CD1c-positive myeloid dendritic cell (primary cell): ENCODE data around the gene CARD10.

Experiments used
- DNase-seq: peaks from one replicate; pipeline ENCODE4 v3.0.0-alpha.2; 2016; ENCODE audit errors: extremely low spot score

Gene CARD10

DNA sequence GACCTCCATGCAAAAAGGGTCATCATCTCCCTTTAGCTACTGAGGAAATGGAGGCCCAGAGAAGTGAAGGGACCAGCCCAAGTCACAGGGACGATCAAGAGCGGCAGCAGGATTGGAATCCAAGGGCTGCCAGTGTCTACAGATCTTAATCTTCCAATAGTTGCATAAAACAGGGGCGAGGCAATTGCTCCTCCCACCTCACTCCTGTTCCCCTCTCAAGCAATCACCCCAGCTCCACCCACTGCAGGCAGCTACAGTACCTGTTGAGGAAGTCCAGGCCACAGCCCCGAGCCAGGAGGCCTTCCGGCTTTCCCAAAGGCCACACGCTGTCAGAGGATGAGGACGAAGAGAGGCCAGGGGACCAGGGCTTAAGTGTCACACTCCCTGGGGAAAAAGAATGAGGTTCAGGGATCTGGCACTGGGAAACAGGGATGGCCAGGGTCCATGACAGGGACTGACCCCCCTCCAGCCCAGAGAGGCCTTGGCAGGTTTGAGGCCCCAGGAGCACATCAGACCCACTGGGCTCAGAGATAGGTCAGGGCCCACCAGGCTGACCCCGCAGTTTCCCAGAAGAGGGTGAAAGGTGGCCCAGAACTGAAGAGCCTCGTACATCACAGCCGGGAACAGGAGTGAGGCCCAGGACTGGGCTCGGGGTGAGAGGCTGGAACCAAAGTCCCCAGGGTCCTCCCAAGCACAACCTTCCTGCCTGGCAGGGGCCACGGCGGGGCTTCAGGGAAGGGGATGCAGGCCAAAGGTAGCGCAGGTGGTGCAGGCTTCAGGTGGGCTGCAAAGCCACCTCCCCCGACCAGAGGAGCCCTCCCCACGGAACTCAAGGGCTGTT lies 16.7 kb downstream of the CARD10 start:
- no peak for DNase-seq

DNA sequence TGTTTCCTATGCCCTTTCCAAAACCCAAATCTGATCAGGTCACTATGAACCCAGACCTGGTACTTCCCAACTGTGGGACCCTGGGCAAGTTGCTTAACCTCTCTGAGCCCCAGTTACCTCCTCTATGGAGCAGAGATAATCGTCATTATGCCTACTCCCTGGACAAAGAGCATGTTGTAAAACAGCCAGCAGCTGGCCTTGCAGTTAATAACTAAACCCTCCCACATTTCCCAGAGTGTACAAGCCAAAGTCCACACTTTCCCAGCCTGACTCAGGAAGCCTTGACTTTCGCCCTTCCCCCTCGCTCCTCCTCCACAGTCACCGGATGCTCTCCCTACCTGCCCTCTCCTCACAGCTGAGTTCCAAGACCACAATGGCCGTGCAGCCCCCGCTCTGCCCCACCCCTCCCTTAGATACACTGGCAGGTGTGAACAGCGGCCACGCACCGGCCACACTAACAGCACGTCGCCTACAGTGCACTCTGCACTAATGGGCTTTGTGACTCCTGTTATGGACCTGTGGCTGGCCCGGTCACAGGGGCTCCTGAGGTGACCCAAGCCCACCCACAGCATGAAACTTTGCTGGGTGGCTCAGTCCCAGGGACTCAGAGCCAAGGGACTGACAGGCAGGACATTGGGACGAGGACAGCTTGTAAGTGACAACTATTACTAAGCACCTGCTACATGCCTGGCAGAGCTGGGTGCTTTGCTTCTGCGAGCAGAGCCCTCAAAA lies 17.4 kb downstream of the CARD10 start:
- DNase-seq, result no peak

GRCh38 chr22:37500745-37501609 lies 18.2 kb downstream of the CARD10 start:
- DNase-seq, result no peak

DNA sequence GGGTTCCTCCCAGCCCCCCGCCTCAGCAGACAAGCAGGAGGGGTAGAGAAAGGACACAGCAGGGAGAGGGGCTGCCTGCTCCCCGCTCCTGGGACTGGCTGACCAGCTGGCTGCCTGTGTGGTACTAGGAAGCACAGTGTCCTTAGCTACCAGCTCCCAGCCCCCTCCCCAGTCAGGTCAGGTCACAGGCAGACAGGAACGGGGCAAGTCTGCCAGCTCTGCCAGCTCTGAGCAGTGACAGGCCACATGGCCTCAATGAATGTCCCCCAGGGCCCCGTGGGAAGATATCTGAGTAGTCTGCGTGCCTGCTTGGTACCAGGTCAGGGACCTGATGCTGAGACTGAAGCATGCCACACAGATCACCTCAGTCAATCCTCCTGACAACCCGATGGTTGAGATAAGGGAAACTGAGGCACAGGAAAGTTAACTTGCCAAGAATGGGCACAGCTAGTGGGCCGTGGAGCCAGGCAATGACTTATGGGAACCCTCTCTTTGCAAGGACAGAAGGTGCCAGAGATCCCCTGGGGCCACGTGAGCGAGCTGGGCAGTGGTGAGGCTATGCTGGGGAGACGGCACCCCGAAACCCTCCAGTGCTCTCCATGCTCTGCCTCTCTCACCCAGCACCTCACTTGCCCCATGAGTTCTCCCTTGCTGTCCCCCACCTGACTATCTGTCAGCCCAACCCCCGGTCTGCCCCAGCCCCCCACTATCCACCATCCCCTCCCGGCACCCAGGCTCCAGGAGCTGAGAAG lies 19.2 kb downstream of the CARD10 start:
- DNase-seq, result no peak

DNA sequence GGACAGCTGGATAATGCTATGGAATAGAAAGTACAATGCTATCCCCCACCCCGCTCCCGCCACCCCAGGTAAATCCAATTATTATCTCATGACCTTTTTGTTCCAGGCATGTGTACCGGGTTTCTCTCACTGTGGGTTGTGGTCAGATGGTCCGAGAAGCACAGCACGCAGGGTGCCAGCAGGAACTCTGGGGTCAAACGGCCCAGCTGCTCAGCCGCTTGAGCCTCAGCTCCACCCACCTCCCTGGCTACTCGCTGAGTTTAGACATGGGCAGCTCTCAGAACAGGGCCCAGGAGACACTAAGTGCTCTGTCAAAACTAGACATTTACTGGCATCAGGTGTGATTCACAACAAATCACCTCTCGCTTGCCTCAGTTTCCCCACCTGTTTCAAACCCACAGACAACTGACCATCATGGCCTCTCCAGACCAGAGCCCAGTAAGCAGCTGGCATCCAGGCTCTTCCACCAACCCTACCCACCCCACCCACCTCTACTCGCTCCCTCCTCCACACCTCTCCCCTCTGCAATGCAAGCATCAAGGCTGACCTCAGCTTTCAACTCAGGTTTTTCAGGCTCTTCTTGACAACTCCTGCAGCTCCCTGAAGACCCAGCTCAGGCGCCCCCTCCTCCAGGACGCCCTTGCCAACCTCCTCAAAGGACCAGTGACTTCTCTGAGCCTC lies 20.0 kb downstream of the CARD10 start:
- no peak for DNase-seq

- peak; percentile 62 for DNase-seq
These were observed 20.8 kb downstream of the CARD10 start for GRCh38 chr22:37498289-37498909.

GRCh38 chr22:37497062-37497599 lies 22.1 kb downstream of the CARD10 start:
- DNase-seq, result no peak

DNA sequence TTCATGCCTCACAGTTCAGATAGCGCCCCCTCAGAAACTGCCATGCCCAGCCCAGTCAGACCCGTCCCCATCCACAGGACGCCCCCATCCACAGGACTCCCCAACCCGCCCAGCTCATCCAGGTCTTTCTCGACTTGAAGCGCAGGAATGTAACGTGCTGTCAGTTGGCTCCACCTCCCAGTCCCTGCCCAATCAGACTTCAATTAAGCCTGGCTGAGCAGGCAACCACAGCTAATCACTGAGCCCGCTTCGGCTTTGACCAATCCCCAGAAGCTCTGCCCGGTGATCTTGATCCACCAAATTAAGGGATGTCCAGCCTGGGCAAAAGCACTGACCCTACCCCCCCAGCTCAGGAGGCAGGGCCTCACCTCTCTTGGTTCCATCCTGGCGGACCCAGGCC lies 22.6 kb downstream of the CARD10 start:
- DNase-seq, result no peak

DNA sequence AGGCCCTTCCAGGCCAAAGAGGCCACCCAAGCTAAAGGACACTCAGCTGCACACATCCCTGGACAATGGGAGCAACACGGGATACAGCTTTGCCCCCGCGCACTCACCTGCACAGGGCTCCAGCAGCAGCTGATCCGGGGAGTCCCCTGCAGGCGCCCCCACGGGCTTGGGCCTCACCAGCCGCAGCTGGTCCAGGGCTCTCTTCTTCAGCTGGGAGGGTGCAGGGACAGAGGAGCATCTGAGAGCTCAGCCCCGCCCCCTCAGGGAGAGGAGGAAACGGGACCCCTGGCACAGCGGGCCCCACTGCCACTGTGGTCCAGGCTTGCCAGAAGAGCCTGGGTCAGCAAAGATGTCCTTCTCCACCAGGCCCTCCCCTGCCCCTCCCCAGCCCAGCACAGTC lies 25.2 kb downstream of the CARD10 start:
- no peak for DNase-seq

GRCh38 chr22:37492428-37493344 lies 26.5 kb downstream of the CARD10 start:
- DNase-seq, result peak; percentile 92

DNA sequence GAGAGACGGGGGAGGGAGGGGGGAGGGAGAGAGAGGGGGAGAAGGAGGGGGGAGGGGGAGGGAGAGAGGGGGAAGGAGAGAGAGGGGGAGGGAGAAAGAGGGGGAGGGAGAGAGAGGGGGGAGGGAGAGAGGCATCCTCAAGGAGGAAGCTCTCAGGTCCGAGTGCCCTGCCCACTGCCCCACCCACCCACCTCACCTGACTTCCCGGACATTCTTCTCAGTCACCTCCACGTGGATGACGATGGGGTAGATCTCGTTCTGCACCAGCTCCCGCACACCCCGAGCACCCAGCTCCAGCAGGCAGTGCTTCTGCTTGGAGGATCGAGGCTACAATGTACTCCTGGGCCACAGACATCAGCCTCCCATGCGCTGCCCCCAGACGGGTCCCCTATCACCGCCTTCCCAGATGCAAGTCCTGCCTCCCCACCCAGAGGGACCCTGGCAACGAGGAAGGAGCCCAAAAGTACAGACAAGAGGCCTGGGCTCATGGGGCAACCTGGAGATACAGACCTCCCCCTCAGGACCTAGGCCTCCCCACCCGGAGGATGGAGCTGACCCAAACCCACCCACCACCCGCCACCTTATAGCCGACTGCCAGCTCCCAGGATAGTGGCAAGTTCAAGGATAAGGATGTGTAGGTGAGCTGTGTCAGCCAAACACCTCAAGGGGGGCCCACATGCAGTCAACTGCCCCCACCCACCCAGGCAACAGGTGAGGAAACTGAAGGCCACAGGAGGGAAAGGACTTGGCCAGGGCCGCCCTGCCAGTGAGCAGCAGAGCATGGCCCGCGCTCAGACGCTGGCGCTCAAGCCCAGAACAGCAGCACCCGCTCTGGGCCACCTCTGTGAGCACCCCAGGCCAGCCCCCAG lies 27.4 kb downstream of the CARD10 start:
- no peak for DNase-seq

- no peak for DNase-seq
These were observed 28.1 kb downstream of the CARD10 start for GRCh38 chr22:37491106-37491505.

DNA sequence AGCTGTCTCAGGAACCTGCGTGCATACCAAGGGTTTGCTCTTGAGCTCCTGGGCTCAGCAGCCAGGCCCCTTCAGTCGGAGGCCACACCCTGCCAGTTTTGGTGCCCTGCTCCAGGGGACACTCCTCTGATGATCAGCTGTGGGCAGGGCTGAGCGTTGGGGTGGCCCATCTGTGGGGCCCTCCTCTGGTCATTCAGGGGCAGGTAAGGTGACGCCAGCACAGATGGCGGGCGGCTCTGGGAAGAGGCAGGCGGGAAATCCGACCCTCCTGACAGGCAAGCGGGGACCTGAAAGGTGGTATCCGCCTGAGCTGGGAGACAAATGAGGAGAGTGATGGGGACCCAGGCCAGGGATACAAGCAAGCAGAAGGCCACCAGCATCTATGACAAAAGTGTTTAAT lies 29.2 kb downstream of the CARD10 start:
- DNase-seq, result no peak

- DNase-seq, result no peak
These were observed 30.7 kb downstream of the CARD10 start for GRCh38 chr22:37488337-37489135.

DNA sequence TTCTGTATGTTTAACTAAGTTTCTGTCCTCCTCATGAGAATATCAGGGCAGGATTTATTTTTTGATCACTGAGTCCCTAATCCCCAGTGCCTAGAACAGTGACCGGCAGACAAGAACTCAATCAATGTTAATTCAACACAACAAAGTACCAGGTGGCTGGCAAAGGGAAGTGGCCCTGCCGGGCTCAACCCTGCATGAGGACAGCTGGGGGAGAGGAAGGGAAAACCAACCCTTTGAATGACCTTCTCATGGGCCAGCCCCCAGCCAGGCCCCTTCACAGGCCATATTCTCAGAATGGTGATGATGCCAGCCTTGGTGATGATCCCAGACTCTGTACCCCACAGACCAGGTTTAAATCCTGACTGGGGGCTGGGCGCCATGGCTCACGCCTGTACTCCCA lies 31.6 kb downstream of the CARD10 start:
- DNase-seq, result peak; percentile 33

DNA sequence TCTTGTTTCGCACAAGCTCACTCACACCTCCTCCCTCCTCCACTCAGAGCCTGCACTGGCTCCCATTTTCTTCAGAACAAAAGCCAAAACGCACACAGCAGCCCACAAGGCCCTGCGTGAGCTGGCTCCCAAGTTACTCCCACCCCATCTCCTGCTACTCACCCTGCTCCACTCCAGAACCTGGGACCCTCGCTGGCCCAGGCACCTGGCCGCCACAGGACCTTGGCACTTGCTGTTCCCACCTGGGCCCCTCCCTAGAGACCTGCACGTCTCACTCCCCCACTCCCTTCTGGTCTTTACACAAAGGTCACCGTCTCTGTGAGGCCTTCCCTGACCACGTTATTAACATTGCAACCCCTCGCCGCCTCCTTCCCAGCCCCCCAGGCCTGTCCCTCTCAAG lies 32.1 kb downstream of the CARD10 start:
- no peak for DNase-seq

- DNase-seq, result peak; percentile 93
These were observed 32.9 kb downstream of the CARD10 start, which contains the start of gene MFNG for GRCh38 chr22:37486224-37486845. Gene MFNG (minus strand): TSS chr22:37486384. CDS start chr22:37486177, 207 bp downstream.
